Measurements from ENCODE around the gene FRRS1L.

Gene FRRS1L

GRCh38 chr9:109192732-109193361, 25.8 kb upstream of the FRRS1L start:
- H3K9me3 ChIP-seq (ENCODE audit: insufficient read depth, low read depth, low read length): no peaks in the 10 kb centered on the region
- no peaks in the 10 kb centered on the region for H3K27me3 ChIP-seq (ENCODE audit: insufficient read depth, low read length)
- H3K27ac ChIP-seq (ENCODE audit: low read depth, low read length): no peak overlapping the region
- no peaks in the 10 kb centered on the region for H3K36me3 ChIP-seq (ENCODE audit: insufficient read depth, low read length)
- no peaks in the 10 kb centered on the region for H3K4me1 ChIP-seq (ENCODE audit: insufficient read depth, low read length)
- WGBS: 51% methylated on average over 6 of the region's 7 CpGs
- H3K9ac ChIP-seq (ENCODE audit: low read depth, low read length): no peak overlapping the region
- no peak overlapping the region for H3K4me3 ChIP-seq (ENCODE audit: low read length)

- WGBS: 89% methylated on average over 9 of the region's 9 CpGs
- H3K36me3 ChIP-seq (ENCODE audit: insufficient read depth, low read length): no peaks in the 10 kb centered on the region
- H3K9ac ChIP-seq (ENCODE audit: low read depth, low read length): no peak overlapping the region
- H3K4me3 ChIP-seq (ENCODE audit: low read length): no peak overlapping the region
- H3K27ac ChIP-seq (ENCODE audit: low read depth, low read length): no peak overlapping the region
- no peaks in the 10 kb centered on the region for H3K4me1 ChIP-seq (ENCODE audit: insufficient read depth, low read length)
- H3K27me3 ChIP-seq (ENCODE audit: insufficient read depth, low read length): no peaks in the 10 kb centered on the region
- no peaks in the 10 kb centered on the region for H3K9me3 ChIP-seq (ENCODE audit: insufficient read depth, low read depth, low read length)
Observed at GRCh38 chr9:109191746-109192145, 24.7 kb upstream of the FRRS1L start.

GRCh38 chr9:109190151-109190550, 23.1 kb upstream of the FRRS1L start:
- no peaks in the 10 kb centered on the region for H3K9me3 ChIP-seq (ENCODE audit: insufficient read depth, low read depth, low read length)
- WGBS: 88% methylated on average over 1 of the region's 1 CpG

GRCh38 chr9:109186857-109187520, 19.9 kb upstream of the FRRS1L start:
- H3K36me3 ChIP-seq (ENCODE audit: insufficient read depth, low read length): no peaks in the 10 kb centered on the region
- no peak overlapping the region for H3K27ac ChIP-seq (ENCODE audit: low read depth, low read length)
- H3K4me1 ChIP-seq (ENCODE audit: insufficient read depth, low read length): no peaks in the 10 kb centered on the region
- H3K9me3 ChIP-seq (ENCODE audit: insufficient read depth, low read depth, low read length): no peaks in the 10 kb centered on the region
- H3K9ac ChIP-seq (ENCODE audit: low read depth, low read length): no peak overlapping the region
- no peak overlapping the region for H3K4me3 ChIP-seq (ENCODE audit: low read length)
- H3K27me3 ChIP-seq (ENCODE audit: insufficient read depth, low read length): no peaks in the 10 kb centered on the region
- 89% methylated on average over 9 of the region's 9 CpGs for WGBS

More at GRCh38 chr9:109190151-109190550, 23.1 kb upstream of the FRRS1L start:
- H3K27me3 ChIP-seq (ENCODE audit: insufficient read depth, low read length): no peaks in the 10 kb centered on the region
- H3K27ac ChIP-seq (ENCODE audit: low read depth, low read length): no peak overlapping the region
- H3K4me1 ChIP-seq (ENCODE audit: insufficient read depth, low read length): no peaks in the 10 kb centered on the region
- no peak overlapping the region for H3K4me3 ChIP-seq (ENCODE audit: low read length)
- H3K36me3 ChIP-seq (ENCODE audit: insufficient read depth, low read length): no peaks in the 10 kb centered on the region
- no peak overlapping the region for H3K9ac ChIP-seq (ENCODE audit: low read depth, low read length)

- H3K36me3 ChIP-seq (ENCODE audit: insufficient read depth, low read length): no peaks in the 10 kb centered on the region
- no peaks in the 10 kb centered on the region for H3K9me3 ChIP-seq (ENCODE audit: insufficient read depth, low read depth, low read length)
- no peak overlapping the region for H3K4me3 ChIP-seq (ENCODE audit: low read length)
- no peaks in the 10 kb centered on the region for H3K4me1 ChIP-seq (ENCODE audit: insufficient read depth, low read length)
- H3K27me3 ChIP-seq (ENCODE audit: insufficient read depth, low read length): no peaks in the 10 kb centered on the region
- 80% methylated on average over 13 of the region's 13 CpGs for WGBS
- no peak overlapping the region for H3K27ac ChIP-seq (ENCODE audit: low read depth, low read length)
- H3K9ac ChIP-seq (ENCODE audit: low read depth, low read length): no peak overlapping the region
Observed at GRCh38 chr9:109182940-109183798, 16.1 kb upstream of the FRRS1L start.

GRCh38 chr9:109182550-109182939, 15.5 kb upstream of the FRRS1L start:
- H3K4me3 ChIP-seq (ENCODE audit: low read length): no peak overlapping the region
- no peak overlapping the region for H3K27ac ChIP-seq (ENCODE audit: low read depth, low read length)
- no peaks in the 10 kb centered on the region for H3K9me3 ChIP-seq (ENCODE audit: insufficient read depth, low read depth, low read length)
- 94% methylated on average over 9 of the region's 9 CpGs for WGBS
- H3K4me1 ChIP-seq (ENCODE audit: insufficient read depth, low read length): no peaks in the 10 kb centered on the region
- no peak overlapping the region for H3K9ac ChIP-seq (ENCODE audit: low read depth, low read length)
- no peaks in the 10 kb centered on the region for H3K36me3 ChIP-seq (ENCODE audit: insufficient read depth, low read length)
- no peaks in the 10 kb centered on the region for H3K27me3 ChIP-seq (ENCODE audit: insufficient read depth, low read length)

- Histone ChIP-seq H3K27me3 (ENCODE audit: insufficient read depth, low read length) (no peaks in the 10 kb centered on the region), H3K36me3 (ENCODE audit: insufficient read depth, low read length) (no peaks in the 10 kb centered on the region), H3K27ac (ENCODE audit: low read depth, low read length) (no peak overlapping the region), H3K4me1 (ENCODE audit: insufficient read depth, low read length) (no peaks in the 10 kb centered on the region), H3K9ac (ENCODE audit: low read depth, low read length) (no peak overlapping the region), H3K9me3 (ENCODE audit: insufficient read depth, low read depth, low read length) (no peaks in the 10 kb centered on the region), H3K4me3 (ENCODE audit: low read length) (no peak overlapping the region)
- 100% methylated on average over 1 of the region's 1 CpG for WGBS
Observed at GRCh38 chr9:109181284-109181683, 14.2 kb upstream of the FRRS1L start.

- Histone ChIP-seq H3K9ac (ENCODE audit: low read depth, low read length) (no peak overlapping the region), H3K9me3 (ENCODE audit: insufficient read depth, low read depth, low read length) (no peaks in the 10 kb centered on the region), H3K36me3 (ENCODE audit: insufficient read depth, low read length) (no peaks in the 10 kb centered on the region), H3K4me1 (ENCODE audit: insufficient read depth, low read length) (no peaks in the 10 kb centered on the region), H3K27me3 (ENCODE audit: insufficient read depth, low read length) (no peaks in the 10 kb centered on the region), H3K27ac (ENCODE audit: low read depth, low read length) (no peak overlapping the region), H3K4me3 (ENCODE audit: low read length) (no peak overlapping the region)
- 91% methylated on average over 9 of the region's 9 CpGs for WGBS
Observed at GRCh38 chr9:109179801-109180523, 12.9 kb upstream of the FRRS1L start.

GRCh38 chr9:109176963-109177362, 9.9 kb upstream of the FRRS1L start:
- no peak overlapping the region for H3K4me3 ChIP-seq (ENCODE audit: low read length)
- H3K27me3 ChIP-seq (ENCODE audit: insufficient read depth, low read length): no peaks in the 10 kb centered on the region
- whole genome bisulfite sequencing: 92% methylated on average over 2 of the region's 2 CpGs
- H3K9me3 ChIP-seq (ENCODE audit: insufficient read depth, low read depth, low read length): no peaks in the 10 kb centered on the region
- H3K9ac ChIP-seq (ENCODE audit: low read depth, low read length): no peak overlapping the region
- no peaks in the 10 kb centered on the region for H3K4me1 ChIP-seq (ENCODE audit: insufficient read depth, low read length)
- no peak overlapping the region for H3K27ac ChIP-seq (ENCODE audit: low read depth, low read length)
- H3K36me3 ChIP-seq (ENCODE audit: insufficient read depth, low read length): no peaks in the 10 kb centered on the region

- Histone ChIP-seq H3K4me1 (ENCODE audit: insufficient read depth, low read length) (no peaks in the 10 kb centered on the region), H3K4me3 (ENCODE audit: low read length) (no peak overlapping the region), H3K36me3 (ENCODE audit: insufficient read depth, low read length) (no peaks in the 10 kb centered on the region), H3K9ac (ENCODE audit: low read depth, low read length) (no peak overlapping the region), H3K27ac (ENCODE audit: low read depth, low read length) (no peak overlapping the region), H3K27me3 (ENCODE audit: insufficient read depth, low read length) (no peaks in the 10 kb centered on the region), H3K9me3 (ENCODE audit: insufficient read depth, low read depth, low read length) (no peaks in the 10 kb centered on the region)
- WGBS: 92% methylated on average over 7 of the region's 8 CpGs
Observed at GRCh38 chr9:109176386-109176785, 9.3 kb upstream of the FRRS1L start.

- Histone ChIP-seq H3K27me3 (ENCODE audit: insufficient read depth, low read length) (peaks cover 9% of the 10 kb centered on the region), H3K4me1 (ENCODE audit: insufficient read depth, low read length) (no peaks in the 10 kb centered on the region), H3K9ac (ENCODE audit: low read depth, low read length) (no peak overlapping the region), H3K36me3 (ENCODE audit: insufficient read depth, low read length) (no peaks in the 10 kb centered on the region), H3K4me3 (ENCODE audit: low read length) (no peak overlapping the region), H3K9me3 (ENCODE audit: insufficient read depth, low read depth, low read length) (no peaks in the 10 kb centered on the region), H3K27ac (ENCODE audit: low read depth, low read length) (no peak overlapping the region)
- 84% methylated on average over 1 of the region's 1 CpG for WGBS
Observed at GRCh38 chr9:109172935-109173334, 5.9 kb upstream of the FRRS1L start.
